ENCODE data around the gene PPOX.

Gene PPOX

GRCh38 chr1:161153682-161154337, 12.4 kb upstream of the PPOX start, which contains the start of gene UFC1:
UFC1 (plus strand) TSS chr1:161153978; CDS start chr1:161153998, 20 bp downstream.
- DNase-seq (ENCODE audit: low spot score): peak; percentile 91

- DNase-seq (ENCODE audit: low spot score): no peak
Observed at GRCh38 chr1:161157867-161158266, 8.4 kb upstream of the PPOX start.

- DNase-seq (ENCODE audit: low spot score): no peak
Observed at GRCh38 chr1:161158316-161159010, 7.8 kb upstream of the PPOX start.

- DNase-seq (ENCODE audit: low spot score): peak; percentile 94
Observed at GRCh38 chr1:161159087-161159912, 6.9 kb upstream of the PPOX start, which contains the start of gene USP21. USP21 (plus strand) TSS chr1:161159500; CDS start chr1:161160641, 1,141 bp downstream.

GRCh38 chr1:161159913-161160243, 6.3 kb upstream of the PPOX start:
- no peak for DNase-seq (ENCODE audit: low spot score)

- no peak for DNase-seq (ENCODE audit: low spot score)
Observed at GRCh38 chr1:161160671-161161145, 5.5 kb upstream of the PPOX start.

- no peak for DNase-seq (ENCODE audit: low spot score)
Observed at GRCh38 chr1:161161652-161162051, 4.6 kb upstream of the PPOX start.

GRCh38 chr1:161162052-161162451, 4.2 kb upstream of the PPOX start:
- no peak for DNase-seq (ENCODE audit: low spot score)

- no peak for DNase-seq (ENCODE audit: low spot score)
Observed at GRCh38 chr1:161162806-161163205, 3.4 kb upstream of the PPOX start.

- no peak for DNase-seq (ENCODE audit: low spot score)
Observed at GRCh38 chr1:161163793-161164192, 2.4 kb upstream of the PPOX start.

- no peak for DNase-seq (ENCODE audit: low spot score)
Observed at GRCh38 chr1:161164901-161165610, 1.2 kb upstream of the PPOX start.

GRCh38 chr1:161166669-161167548, 683 bp downstream of the PPOX start:
- no peak for DNase-seq (ENCODE audit: low spot score)

GRCh38 chr1:161168906-161169305, 2.7 kb downstream of the PPOX start:
- no peak for DNase-seq (ENCODE audit: low spot score)

- DNase-seq (ENCODE audit: low spot score): no peak
Observed at GRCh38 chr1:161171191-161171590, 5.0 kb downstream of the PPOX start.

GRCh38 chr1:161171696-161172095, 5.5 kb downstream of the PPOX start:
- DNase-seq (ENCODE audit: low spot score): no peak

GRCh38 chr1:161172349-161172748, 6.1 kb downstream of the PPOX start:
- DNase-seq (ENCODE audit: low spot score): no peak

GRCh38 chr1:161172776-161173376, 6.7 kb downstream of the PPOX start:
- no peak for DNase-seq (ENCODE audit: low spot score)

- no peak for DNase-seq (ENCODE audit: low spot score)
Observed at GRCh38 chr1:161173711-161174110, 7.5 kb downstream of the PPOX start.

- no peak for DNase-seq (ENCODE audit: low spot score)
Observed at GRCh38 chr1:161174911-161175310, 8.7 kb downstream of the PPOX start.

GRCh38 chr1:161175771-161176453, 9.7 kb downstream of the PPOX start:
- DNase-seq (ENCODE audit: low spot score): no peak
